ENCODE results near the gene CACNA2D4. TPM values are rescaled to one million over a fixed set of nuclear protein-coding genes. Genes with fewer than 3 reads are reported as not detected.
A peak's percentile ranks its signal among the peaks of the same experiment; 100 is the strongest.

The CACNA2D4 gene
- total and polyA plus RNA-seq, 4 donors: 0.82 to 2.8 (median 1.3) TPM

DNA sequence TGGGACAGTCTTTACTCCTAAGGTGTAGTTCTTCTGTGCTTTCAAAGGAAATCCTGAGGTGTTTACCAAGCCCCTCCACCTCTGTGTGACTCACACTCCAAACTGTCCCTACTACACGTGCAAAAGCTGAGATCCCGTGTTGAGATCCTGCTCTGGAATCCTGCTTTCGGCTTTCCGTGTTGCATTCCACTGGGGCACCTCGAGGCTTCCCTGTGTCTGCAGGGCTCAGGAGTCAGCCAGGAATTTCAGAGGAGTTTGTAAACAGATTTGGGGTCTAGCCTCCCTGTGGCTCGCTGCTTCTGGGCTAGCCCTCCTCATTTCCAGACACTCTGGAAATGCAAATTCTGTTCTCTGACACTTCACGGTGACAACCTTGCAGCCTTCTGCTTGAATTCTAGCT is 48.4 kb downstream of the CACNA2D4 start:
- H3K27me3 ChIP-seq (ENCODE audit: control insufficient read depth in 4 of 4, insufficient read depth in 4 of 4, low read length in 3 of 4): peaks cover 0 to 5% (median under 1%) of the 10 kb centered on the region in 4 donors
- WGBS: 60% methylated on average over 7 of the region's 7 CpGs
- H3K9ac ChIP-seq (ENCODE audit: low read depth in 1 of 2, low read length in 2 of 2): no peak overlapping the region
- no peak overlapping the region for H3K27ac ChIP-seq (ENCODE audit: low read depth in 1 of 2, low read length in 2 of 2)
- H3K4me3 ChIP-seq (ENCODE audit: low read depth in 1 of 3, low read length in 3 of 3): no peak overlapping the region
- TF ChIP-seq FOXA2 (IDR thresholded peaks at IDR 0.05) (no peak), RAD21 (IDR thresholded peaks at IDR 0.05) (no peak), MAX (IDR thresholded peaks at IDR 0.05) (no peak)
- H3K9me3 ChIP-seq (ENCODE audit: control insufficient read depth in 4 of 4, low read length in 3 of 4): peaks cover 2 to 5% (median 4%) of the 10 kb centered on the region in 4 donors
- no peaks in the 10 kb centered on the region for H3K4me1 ChIP-seq (ENCODE audit: control insufficient read depth in 4 of 4, insufficient read depth in 4 of 4, low read length in 3 of 4)
- no peaks in the 10 kb centered on the region for H3K36me3 ChIP-seq (ENCODE audit: control insufficient read depth in 4 of 4, insufficient read depth in 3 of 4, low read depth in 1 of 4, low read length in 3 of 4)
- peak; percentile 9 for DNase-seq (ENCODE audit: low spot score)

DNA sequence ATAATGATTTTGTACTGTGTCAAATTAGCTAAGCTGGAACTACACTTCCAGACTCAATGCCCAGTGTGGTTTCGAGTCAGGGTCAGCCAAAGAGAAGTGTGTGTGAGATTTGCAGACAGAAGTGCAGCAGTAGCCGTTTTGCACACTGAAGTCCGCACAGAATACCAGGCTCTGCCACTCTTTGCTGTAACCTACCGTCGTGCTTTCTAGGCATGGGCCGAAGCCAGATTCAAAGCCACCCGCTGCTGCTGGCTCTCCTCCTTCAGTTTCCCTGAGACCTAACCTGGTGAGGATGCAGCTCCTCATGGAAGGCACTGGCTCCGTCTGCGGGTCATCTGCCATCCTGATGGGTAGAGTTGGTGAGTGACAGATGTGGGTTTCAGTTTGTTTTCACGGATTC is 49.3 kb downstream of the CACNA2D4 start:
- no peak for TF ChIP-seq YY1 (IDR thresholded peaks at IDR 0.05)
- TF ChIP-seq NR2F2 (IDR thresholded peaks at IDR 0.05): no peak
- TF ChIP-seq FOXA1 (IDR thresholded peaks at IDR 0.05): no peak
- no peak for TF ChIP-seq MAX (IDR thresholded peaks at IDR 0.05)
- TF ChIP-seq HNF4G (IDR thresholded peaks at IDR 0.05): no peak
- no peak for TF ChIP-seq EGR1 (IDR thresholded peaks at IDR 0.05; ENCODE audit: low read depth in 2 of 2)
- TF ChIP-seq HNF4A (conservative IDR thresholded peaks at IDR 0.05): no peak
- 92% methylated on average over 10 of the region's 10 CpGs for WGBS
- H3K27ac ChIP-seq (ENCODE audit: low read depth in 1 of 2, low read length in 2 of 2): no peak overlapping the region
- no peaks in the 10 kb centered on the region for H3K4me1 ChIP-seq (ENCODE audit: control insufficient read depth in 4 of 4, insufficient read depth in 4 of 4, low read length in 3 of 4)
- peak; percentile 12 for DNase-seq (ENCODE audit: low spot score)
- H3K27me3 ChIP-seq (ENCODE audit: control insufficient read depth in 4 of 4, insufficient read depth in 4 of 4, low read length in 3 of 4): peaks cover 0 to 3% (median under 1%) of the 10 kb centered on the region in 4 donors
- no peak overlapping the region for H3K4me3 ChIP-seq (ENCODE audit: low read depth in 1 of 3, low read length in 3 of 3)
- no peaks in the 10 kb centered on the region for H3K36me3 ChIP-seq (ENCODE audit: control insufficient read depth in 4 of 4, insufficient read depth in 3 of 4, low read depth in 1 of 4, low read length in 3 of 4)
- no peak overlapping the region for H3K9ac ChIP-seq (ENCODE audit: low read depth in 1 of 2, low read length in 2 of 2)
- peaks cover 3 to 6% (median 5%) of the 10 kb centered on the region in 4 donors for H3K9me3 ChIP-seq (ENCODE audit: control insufficient read depth in 4 of 4, low read length in 3 of 4)

GRCh38 chr12:1865284-1865866 is 53.1 kb downstream of the CACNA2D4 start:
- Histone ChIP-seq H3K9ac (ENCODE audit: low read depth in 1 of 2, low read length in 2 of 2) (no peak overlapping the region), H3K4me1 (ENCODE audit: control insufficient read depth in 4 of 4, insufficient read depth in 4 of 4, low read length in 3 of 4) (no peaks in the 10 kb centered on the region), H3K4me3 (ENCODE audit: low read depth in 1 of 3, low read length in 3 of 3) (no peak overlapping the region), H3K27ac (ENCODE audit: low read depth in 1 of 2, low read length in 2 of 2) (no peak overlapping the region), H3K36me3 (ENCODE audit: control insufficient read depth in 4 of 4, insufficient read depth in 3 of 4, low read depth in 1 of 4, low read length in 3 of 4) (no peaks in the 10 kb centered on the region), H3K9me3 (ENCODE audit: control insufficient read depth in 4 of 4, low read length in 3 of 4) (peaks cover 3 to 6% (median 5%) of the 10 kb centered on the region in 4 donors), H3K27me3 (ENCODE audit: control insufficient read depth in 4 of 4, insufficient read depth in 4 of 4, low read length in 3 of 4) (peaks cover 0 to 3% (median under 1%) of the 10 kb centered on the region in 4 donors)
- no peak for DNase-seq (ENCODE audit: low spot score)
- no peak for TF ChIP-seq RXRA (IDR thresholded peaks at IDR 0.05)
- TF ChIP-seq HNF4G (IDR thresholded peaks at IDR 0.05): no peak
- WGBS: 83% methylated on average over 32 of the region's 32 CpGs

DNA sequence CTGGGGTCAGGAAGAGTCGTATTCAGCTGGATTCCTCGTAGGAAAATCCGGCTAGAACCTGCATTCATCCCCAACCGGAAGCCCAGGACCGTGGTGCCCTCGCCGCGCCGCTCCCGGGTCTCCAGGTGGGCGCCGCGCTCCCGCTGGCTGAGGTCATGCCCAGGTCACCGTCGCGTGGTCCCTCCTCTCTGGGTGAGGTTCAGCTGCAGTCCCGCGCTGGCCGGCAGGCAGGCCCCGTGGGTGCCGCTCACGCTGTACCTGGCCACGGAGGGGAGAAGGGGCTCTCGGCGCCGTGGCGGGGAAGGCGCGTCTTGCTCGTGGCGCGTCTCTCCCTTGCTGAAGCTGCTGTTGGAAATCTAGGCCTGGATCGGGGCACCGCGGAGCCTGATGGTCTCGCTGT is 53.6 kb downstream of the CACNA2D4 start:
- H3K27me3 ChIP-seq (ENCODE audit: control insufficient read depth in 4 of 4, insufficient read depth in 4 of 4, low read length in 3 of 4): peaks cover 0 to 3% (median under 1%) of the 10 kb centered on the region in 4 donors
- no peak overlapping the region for H3K9ac ChIP-seq (ENCODE audit: low read depth in 1 of 2, low read length in 2 of 2)
- no peaks in the 10 kb centered on the region for H3K4me1 ChIP-seq (ENCODE audit: control insufficient read depth in 4 of 4, insufficient read depth in 4 of 4, low read length in 3 of 4)
- H3K27ac ChIP-seq (ENCODE audit: low read depth in 1 of 2, low read length in 2 of 2): no peak overlapping the region
- DNase-seq (ENCODE audit: low spot score): no peak
- H3K4me3 ChIP-seq (ENCODE audit: low read depth in 1 of 3, low read length in 3 of 3): no peak overlapping the region
- H3K9me3 ChIP-seq (ENCODE audit: control insufficient read depth in 4 of 4, low read length in 3 of 4): peaks cover under 1 to 6% (median 5%) of the 10 kb centered on the region in 4 donors
- no peaks in the 10 kb centered on the region for H3K36me3 ChIP-seq (ENCODE audit: control insufficient read depth in 4 of 4, insufficient read depth in 3 of 4, low read depth in 1 of 4, low read length in 3 of 4)
- 43% methylated on average over 37 of the region's 37 CpGs for WGBS
- TF ChIP-seq, protein P1, sequence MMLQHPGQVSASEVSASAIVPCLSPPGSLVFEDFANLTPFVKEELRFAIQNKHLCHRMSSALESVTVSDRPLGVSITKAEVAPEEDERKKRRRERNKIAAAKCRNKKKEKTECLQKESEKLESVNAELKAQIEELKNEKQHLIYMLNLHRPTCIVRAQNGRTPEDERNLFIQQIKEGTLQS (IDR thresholded peaks at IDR 0.05): no peak
- TF ChIP-seq NR2F2 (IDR thresholded peaks at IDR 0.05) (no peak), GABPA (IDR thresholded peaks at IDR 0.05 in 1 of 2, conservative IDR thresholded peaks at IDR 0.05 in 1 of 2) (no peak), HNF4G (IDR thresholded peaks at IDR 0.05) (no peak), EGR1 (IDR thresholded peaks at IDR 0.05; ENCODE audit: low read depth in 2 of 2) (no peak), MAX (IDR thresholded peaks at IDR 0.05) (no peak), JUND (IDR thresholded peaks at IDR 0.05) (no peak), RXRA (IDR thresholded peaks at IDR 0.05) (no peak), HNF4A (conservative IDR thresholded peaks at IDR 0.05) (no peak), TAF1 (conservative IDR thresholded peaks at IDR 0.05) (no peak), FOXA1 (IDR thresholded peaks at IDR 0.05) (no peak)
- TF ChIP-seq, protein P2, sequence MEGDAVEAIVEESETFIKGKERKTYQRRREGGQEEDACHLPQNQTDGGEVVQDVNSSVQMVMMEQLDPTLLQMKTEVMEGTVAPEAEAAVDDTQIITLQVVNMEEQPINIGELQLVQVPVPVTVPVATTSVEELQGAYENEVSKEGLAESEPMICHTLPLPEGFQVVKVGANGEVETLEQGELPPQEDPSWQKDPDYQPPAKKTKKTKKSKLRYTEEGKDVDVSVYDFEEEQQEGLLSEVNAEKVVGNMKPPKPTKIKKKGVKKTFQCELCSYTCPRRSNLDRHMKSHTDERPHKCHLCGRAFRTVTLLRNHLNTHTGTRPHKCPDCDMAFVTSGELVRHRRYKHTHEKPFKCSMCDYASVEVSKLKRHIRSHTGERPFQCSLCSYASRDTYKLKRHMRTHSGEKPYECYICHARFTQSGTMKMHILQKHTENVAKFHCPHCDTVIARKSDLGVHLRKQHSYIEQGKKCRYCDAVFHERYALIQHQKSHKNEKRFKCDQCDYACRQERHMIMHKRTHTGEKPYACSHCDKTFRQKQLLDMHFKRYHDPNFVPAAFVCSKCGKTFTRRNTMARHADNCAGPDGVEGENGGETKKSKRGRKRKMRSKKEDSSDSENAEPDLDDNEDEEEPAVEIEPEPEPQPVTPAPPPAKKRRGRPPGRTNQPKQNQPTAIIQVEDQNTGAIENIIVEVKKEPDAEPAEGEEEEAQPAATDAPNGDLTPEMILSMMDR (IDR thresholded peaks at IDR 0.05; ENCODE audit: low read depth, low read length, missing input control): no peak
- TF ChIP-seq, protein P3, sequence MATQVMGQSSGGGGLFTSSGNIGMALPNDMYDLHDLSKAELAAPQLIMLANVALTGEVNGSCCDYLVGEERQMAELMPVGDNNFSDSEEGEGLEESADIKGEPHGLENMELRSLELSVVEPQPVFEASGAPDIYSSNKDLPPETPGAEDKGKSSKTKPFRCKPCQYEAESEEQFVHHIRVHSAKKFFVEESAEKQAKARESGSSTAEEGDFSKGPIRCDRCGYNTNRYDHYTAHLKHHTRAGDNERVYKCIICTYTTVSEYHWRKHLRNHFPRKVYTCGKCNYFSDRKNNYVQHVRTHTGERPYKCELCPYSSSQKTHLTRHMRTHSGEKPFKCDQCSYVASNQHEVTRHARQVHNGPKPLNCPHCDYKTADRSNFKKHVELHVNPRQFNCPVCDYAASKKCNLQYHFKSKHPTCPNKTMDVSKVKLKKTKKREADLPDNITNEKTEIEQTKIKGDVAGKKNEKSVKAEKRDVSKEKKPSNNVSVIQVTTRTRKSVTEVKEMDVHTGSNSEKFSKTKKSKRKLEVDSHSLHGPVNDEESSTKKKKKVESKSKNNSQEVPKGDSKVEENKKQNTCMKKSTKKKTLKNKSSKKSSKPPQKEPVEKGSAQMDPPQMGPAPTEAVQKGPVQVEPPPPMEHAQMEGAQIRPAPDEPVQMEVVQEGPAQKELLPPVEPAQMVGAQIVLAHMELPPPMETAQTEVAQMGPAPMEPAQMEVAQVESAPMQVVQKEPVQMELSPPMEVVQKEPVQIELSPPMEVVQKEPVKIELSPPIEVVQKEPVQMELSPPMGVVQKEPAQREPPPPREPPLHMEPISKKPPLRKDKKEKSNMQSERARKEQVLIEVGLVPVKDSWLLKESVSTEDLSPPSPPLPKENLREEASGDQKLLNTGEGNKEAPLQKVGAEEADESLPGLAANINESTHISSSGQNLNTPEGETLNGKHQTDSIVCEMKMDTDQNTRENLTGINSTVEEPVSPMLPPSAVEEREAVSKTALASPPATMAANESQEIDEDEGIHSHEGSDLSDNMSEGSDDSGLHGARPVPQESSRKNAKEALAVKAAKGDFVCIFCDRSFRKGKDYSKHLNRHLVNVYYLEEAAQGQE (IDR thresholded peaks at IDR 0.05): no peak
